GM19372 (cell line): ENCODE results near the gene TRPC3.
"Not testable (repeated sequence)": the region's sequence is repeated elsewhere in the genome, so short reads cannot be mapped to it uniquely, and the experiment has no call there.

Experiments
- ATAC-seq: cut with Tn5 transposase; IDR thresholded peaks from one replicate; pipeline ENCODE4 v1.9.1; 2021; ENCODE audit warnings: mild to moderate bottlenecking, low read depth, moderate library complexity; ENCODE audit not compliant: unreplicated experiment

Gene TRPC3

DNA sequence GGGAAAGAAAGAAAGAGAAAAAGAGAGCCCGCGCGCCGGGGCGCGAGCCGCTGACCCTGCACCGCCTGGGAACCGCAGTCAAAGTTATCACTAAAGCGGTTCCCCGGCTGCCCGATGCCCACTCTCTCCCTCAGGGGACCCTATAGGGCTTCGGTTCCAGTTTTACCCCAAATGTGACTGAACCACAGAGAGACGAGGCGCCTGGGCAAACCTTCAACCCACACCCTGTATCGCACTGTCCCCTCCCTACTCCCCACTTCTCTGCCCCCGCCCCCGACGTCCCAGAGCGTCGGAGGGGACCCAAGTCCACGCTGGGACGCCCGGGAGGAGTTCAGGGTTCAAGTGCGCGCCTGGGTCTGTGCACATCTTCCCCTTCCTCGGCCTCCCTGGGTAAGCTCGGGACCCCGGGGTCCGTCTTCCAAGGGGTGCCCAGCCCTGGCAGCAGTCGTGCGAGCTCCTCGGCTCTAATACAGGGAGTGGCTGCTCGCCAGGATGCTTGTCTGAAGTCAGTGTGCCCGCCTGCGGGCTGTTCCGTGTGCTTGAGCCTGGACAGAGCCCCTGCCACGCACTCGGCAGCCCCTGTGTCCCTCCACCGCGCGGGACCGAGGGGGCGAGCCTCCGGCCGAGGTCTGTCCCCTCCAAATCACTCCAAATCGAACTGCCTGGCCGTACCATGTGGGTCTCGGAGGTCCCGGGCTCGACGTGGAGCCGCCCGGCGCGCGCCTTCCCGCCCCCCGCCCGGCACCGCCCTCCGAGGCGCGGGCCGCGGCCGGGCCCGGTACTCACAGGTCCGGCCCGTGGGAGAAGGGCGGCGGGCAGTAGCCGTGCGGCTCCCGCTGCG lies 960 bp downstream of the TRPC3 start:
- peak; percentile 21 for ATAC-seq

DNA sequence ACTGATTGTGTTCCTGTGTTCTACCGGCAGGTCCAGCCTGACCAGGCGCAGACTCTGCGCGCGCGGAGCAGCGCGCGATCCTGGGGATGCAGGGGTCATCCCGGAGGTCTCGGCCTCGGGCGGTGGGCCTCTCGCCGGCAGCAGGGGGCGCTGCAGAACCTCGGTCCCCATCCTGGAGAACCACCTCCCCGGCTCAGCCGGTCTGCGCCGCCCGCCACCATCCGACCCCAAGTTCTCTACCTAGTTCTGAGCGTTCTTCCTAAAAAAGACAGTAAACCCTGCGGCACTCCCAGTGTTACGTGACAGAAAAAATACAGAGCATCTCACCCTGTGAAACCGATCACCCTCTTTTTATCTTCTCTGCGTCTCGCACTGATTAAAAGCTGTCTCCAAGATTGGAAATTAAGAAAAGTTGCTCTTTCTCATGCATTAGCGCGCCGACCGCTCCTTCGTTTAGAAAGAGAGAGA lies 1.6 kb downstream of the TRPC3 start:
- ATAC-seq: peak; percentile 87

DNA sequence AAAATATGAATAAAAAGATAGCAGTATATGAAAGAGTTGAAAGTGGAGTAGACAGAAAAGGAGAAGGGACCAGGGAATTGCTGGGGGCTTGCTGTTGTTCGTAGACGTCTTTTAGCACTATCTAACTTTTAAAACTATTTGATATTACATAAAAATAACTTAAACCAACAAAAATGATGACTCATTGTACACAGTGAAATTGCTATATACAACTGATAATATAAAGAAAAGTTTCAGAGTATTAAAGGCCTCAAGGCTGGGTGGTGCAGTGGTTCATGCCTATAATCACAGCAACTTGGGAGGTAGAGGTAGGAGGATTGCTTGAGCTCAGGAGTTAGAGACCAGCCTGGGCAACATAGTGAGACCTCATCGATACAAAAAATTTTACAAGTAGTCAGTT lies 5.2 kb downstream of the TRPC3 start:
- no peak for ATAC-seq

DNA sequence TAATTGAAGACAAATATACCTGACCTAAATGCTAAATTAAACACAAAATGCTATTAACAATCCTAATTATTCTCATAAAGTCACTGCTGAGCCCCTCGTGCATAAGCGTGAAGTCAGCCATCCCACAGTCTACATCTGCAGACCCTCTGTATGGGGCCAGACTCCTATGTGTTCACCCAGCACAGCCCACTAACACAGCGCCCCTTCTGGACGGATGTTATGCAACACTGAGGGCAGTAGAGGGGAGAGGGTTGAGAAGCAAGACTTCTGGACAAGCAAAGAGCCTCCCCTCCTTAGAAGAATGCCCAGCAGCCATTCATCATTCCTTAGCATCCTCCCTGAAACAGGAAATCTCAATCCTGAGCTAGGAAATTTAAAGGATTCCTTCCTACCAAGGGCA lies 7.9 kb downstream of the TRPC3 start:
- ATAC-seq: peak; percentile 78

DNA sequence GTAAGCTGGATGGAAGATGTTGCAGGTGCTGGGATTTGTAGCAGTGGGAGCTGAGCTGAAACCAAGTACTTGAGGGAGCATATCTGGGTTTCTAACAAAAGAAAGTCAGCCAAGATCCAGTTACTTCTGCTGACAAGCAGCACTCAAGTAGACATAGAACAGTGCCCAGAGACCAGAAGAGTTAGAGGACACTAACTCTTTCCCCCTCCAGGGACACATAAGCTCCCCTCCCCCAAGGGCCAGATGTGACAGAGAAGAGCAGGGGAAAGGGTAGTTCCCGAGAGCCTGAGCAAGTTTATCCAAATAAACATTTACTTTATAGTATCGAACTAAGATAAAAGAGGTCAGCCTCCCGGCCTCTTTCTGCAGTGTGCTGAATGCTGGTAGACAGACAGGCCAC lies 12.2 kb downstream of the TRPC3 start:
- no peak for ATAC-seq

DNA sequence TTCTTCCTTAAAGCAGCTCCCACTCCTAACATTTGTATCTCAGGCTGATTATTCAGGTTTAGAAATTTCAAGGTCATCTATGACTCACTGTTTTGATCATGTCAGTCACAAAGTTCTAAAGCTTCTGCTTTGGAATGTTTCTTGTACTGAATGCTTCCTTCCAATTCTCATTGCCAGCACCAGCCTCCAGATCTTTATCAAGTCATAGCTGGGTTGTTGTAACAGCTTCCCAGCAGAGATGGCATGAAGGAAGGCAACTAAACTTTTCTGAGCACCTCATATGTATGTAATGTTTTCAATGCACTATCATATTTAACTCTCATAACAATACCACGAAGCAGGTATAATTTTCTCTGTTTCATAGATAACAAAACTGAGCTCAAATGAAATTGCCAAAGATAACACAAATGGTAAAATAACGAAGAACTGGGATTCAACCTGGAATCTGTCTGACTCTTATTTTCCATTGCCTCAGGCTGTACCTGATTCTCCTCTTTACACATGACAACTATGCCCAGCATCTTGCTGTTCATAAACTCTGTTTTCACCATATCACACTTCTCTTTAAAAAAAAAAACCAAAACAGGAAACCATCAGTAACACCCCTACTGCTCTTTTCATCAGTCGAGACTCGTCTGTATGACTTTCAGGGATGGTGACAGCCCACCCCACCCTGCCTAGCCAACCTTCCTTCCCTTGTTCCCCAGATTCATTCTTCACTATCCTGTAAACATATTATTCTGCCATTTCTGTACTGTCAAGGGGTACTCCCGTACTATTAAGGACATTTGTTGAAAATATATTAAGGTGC lies 13.4 kb downstream of the TRPC3 start:
- ATAC-seq: no peak

DNA sequence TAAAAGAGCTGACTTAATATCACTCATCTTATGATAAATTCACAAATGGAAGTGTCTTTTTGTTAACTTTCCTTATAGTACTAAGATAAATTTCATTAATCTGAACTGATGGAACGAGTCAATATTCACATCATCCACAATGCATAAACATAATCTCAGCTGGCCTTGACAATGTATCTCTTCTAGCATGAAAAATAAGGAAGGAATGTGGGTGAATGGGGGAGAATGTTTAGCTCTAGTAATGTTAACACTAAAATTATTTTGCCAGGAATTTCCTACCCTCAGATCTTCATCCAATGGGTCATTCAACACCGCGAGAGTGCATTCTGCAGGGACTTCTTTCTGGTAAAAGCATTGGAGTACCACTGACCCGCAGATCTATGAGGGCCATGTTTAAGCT lies 15.8 kb downstream of the TRPC3 start:
- ATAC-seq: no peak

DNA sequence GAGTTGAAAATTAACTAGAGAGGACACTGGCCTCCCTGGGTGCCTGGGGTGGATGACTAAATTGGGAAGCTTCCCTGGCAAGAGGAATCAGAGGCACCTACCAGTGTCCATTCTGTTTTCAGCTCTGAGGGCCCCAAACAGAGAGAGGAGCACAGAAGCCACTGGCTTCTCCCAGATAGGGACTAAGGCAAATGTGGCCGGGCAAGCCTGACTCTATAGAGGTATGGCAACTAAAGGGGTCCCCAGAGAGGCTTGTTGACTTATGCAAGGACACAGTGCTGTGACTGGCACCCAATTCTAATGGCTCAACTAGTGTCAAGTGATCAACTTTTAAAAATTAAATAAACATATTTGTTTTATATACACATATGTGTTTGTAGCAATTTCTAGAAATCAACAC lies 17.2 kb downstream of the TRPC3 start:
- no peak for ATAC-seq

DNA sequence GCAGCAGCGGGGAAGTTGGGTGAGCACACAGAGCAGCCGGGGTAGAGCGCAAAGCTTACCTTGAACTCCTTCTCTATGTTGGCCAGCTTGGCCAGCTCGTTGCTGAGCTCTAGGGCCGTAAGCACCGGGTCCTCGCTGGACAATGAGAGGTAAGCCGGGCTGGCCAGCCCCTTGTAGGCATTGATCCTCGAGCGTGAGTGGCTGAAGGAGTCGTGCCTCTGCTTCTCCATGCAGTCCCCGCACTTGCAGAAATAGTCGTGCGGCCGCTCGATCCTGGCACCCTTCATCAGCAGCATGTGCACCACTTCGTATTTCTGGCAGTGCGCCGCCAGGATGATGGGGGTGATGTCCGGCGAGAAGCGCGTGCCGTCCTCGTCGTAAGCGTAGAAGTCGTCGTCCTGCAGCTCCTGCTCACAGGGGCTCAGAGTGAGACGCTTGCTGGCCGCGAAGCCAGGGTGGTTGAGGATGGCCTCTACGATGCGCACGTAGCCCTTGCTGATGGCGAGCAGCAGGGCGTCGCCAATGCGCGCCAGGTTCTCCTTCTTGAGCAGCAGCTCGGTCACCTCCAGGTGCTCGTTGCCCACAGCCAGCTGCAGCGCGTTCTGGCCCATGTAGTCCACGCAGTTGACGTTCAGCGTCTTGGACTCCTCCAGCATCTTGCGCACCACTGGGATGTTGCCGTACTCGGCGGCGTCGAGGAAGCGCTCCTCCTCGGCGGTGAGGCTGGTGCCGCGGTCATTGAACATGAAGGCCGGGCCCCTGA lies 19.5 kb downstream of the TRPC3 start:
- no peak for ATAC-seq

DNA sequence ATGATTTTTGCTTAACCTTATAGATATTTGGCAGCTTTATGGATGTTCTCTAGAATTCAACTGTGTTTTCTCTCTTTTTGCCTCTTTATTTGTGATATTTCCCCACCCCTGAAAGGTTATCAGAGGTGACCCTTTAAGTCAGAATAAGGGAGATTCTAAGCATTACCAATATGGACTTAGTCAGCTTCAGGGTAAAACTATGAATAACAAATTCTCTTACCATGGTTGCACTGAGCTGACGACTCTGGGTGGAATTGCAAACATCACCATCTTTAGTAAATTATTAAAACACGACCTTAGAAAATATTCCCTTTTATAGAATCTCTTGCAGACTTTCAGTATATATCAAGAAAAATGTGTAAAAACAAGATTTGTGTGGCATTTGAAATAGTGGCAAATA lies 21.6 kb downstream of the TRPC3 start:
- no peak for ATAC-seq

DNA sequence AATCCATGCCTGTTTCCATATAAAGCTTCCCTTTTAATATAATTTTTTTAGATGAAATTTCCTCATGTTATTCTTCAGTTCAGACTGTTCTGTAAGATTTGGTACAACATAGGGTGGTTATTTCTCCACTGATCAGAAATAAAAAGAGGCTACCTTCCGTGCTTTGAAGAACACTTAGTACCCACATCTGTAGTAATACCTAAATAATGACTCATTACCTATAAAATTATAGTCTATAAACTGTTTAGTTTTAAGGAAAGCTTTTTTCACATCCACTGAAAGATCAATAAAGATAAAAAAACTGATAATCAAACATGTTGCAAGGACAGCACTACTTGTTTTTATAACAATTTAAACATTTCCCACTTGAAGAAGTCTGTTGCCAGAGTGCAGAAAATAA lies 23.9 kb downstream of the TRPC3 start:
- ATAC-seq: no peak

DNA sequence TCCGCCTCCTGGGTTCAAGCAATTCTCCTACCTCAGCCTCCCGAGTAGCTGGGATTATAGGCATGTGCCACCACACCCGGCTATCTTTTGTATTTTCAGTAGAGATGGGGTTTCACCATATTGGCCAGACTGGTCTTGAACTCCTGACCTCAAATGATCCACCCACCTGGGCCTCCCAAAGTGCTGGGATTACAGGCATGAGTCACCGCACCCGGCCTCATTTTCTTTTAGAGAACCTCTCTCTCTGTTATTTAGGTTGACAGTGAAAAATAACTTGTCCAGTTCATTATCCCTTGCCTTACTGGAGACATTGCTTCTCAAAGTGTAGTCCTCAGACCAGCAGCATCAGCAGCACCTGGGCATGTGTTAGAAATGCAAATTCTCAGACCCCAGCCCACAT lies 25.4 kb downstream of the TRPC3 start:
- not testable (repeated sequence) for ATAC-seq

DNA sequence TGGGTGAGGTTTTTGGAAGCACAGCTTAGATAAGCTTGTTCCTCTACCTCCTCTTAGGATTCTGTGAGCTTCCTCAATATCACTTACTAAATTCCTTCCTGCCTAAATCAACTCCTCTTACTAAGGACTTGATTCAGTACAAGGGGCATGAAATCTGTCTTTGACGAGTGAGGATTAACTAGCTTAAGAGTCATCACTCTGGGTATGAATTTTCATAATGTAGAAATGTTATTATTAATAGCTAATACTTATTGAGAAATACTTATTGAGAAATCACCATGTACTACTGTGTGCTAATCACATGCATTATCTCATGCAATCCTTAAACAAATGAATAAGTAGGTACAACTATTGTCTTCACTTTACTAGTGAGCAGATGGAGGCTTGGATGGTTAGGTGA lies 28.6 kb downstream of the TRPC3 start:
- ATAC-seq: no peak

DNA sequence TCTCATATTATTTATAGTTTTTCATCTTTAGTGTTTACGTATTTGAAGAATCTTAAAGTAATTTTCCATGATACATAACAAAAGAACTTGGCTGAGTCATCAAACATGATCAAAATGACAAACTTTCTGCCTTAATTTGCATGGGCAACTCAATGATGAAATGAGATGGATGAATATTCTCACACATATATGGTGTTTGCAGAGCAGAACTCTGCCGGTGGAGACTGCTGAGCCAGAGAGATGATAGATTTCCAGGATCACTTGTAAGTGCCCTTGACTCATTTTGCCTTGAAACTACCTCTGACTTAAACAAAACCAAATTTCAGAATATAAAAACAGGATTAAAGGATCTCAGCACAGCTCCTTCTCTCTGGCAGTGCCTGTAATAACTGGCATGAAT lies 38.2 kb downstream of the TRPC3 start:
- ATAC-seq: no peak

DNA sequence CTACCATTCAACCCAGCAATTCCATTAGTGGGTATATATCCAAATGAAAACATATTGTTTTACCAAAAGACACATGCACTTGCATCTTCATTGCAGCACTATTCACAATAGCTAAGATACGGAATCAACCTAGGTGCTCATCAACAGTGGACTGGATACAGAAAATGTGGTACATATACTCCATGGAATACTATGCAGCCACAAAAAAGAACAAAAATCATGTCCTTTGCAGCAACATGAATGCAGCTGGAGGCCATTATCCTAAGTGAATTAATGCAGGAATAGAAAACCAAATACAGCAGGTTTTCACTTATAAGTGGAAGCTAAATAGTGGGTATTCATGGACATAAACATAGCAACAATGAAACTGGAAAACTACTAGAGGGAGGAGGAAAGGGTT lies 43.5 kb downstream of the TRPC3 start:
- no peak for ATAC-seq

DNA sequence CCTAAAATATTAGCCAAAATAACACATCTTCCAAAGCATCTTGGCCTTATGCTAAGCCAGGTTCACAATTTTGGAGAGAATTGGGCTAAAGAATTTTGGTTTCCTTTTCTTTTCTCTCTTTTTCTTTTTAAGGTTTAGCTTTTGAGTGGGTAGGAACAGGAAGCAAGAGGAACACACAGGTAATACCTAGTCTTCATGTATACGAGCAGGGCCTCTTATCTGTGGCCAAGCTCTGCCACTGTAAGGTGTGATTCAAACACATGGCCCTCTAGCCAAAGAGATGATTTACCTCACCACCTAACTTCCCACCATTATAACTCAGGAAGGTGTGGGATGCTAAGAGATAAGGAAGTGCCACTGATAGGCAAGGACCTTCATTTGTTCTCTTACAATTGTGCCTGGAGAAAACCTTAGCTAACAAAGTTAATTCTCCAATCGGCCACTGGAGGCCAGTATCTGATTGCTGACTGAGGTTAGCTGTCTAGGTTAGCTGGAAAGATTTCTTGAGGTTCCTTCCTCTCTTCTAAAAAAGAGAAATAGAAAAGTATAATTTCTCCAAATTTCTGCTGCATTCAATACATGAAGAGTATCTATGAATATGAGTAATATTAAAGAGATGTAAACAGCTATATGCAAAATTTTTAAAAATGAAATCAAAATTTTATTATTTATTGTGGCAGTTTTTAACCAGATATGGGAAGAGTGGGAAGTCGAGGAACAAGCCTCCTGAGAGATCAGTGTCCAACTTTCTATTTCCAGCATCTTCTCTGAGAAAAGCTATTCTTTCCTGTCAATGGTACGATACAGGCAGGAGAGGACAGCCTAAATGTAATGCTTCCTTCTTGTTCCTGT lies 51.5 kb downstream of the TRPC3 start:
- peak; percentile 92 for ATAC-seq

DNA sequence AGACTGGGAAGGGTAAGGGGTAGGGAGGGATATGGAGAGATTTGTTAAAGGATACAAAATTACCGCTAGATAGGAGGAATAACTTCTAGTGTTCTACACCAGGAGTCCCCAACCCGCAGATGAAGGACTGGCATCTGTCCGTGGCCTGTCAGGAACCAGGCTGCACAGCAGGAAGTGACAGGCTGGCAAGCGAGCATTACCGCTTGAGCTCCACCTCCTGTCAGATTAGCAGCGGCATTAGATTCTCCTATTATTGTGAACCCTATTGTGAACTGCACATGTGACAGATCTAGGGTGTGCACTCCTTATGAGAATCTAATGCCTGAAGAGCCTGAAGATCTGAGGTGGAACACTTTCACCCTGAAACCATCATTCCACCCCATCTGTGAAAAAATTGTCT lies 53.7 kb downstream of the TRPC3 start:
- ATAC-seq: no peak

DNA sequence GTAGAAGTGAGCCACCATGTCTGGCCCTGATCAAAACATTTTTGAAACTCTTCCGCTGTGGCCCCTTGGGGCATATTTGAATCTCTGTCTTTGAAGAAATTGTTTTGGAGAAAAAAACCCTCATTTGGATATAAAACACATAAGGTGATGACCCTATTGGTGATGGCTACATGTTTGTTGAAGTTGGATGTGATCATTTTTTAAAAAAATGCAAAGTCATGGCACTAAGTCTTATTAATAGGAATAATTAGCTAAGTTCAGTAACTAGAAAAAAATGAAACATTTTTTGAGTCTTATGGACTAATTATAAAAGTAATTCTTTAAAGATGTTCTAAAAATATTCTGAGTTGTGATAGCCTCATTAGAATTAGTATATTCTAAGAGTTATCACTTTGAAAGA lies 63.7 kb downstream of the TRPC3 start:
- ATAC-seq: no peak

DNA sequence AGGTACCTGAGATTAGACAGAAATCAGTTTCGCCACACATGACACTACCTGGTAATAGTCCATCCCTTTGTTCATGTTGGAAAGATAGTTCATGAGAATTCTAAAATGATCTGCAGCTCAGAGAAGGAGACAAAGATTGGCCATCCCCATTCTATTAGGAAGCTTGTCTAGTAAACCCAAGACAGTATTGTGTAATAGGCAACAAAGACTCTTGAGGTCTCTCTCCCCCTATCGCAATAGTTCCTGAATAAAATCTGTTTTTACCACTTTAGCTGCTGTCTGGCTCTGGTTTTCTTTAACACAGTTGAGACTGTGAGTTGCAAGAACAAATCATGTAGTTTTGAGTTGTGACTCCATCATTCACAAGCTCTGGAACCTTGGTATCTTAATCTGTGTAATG lies 66.7 kb downstream of the TRPC3 start:
- ATAC-seq: no peak

DNA sequence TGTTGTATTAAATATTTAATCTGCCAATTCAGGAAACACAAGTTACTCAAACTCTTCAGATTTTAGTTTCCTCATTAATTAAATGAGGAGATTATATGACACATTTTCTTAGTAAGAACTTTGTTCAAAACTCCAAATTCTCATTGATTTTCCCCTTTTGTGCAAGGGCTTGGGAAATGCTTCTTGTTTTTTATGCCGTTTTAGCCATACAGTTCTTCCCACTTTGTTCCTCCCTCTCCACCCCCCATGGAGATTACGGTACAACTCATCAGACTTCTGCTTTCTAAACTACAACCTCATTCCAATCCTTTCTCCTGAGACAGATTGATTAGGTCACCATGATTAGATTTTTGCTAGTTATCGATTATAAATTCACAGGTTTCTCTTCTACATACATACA lies 70.7 kb downstream of the TRPC3 start:
- no peak for ATAC-seq
